ENCODE measurements around the gene CKB. TPM values are rescaled to one million over a fixed set of nuclear protein-coding genes. Genes with fewer than 3 reads are reported as not detected.

Gene CKB
- polyA plus RNA-seq, 2 of the 4 experiments (the other 2 are of a cell fraction): 52.3 to 79.8 TPM

DNA sequence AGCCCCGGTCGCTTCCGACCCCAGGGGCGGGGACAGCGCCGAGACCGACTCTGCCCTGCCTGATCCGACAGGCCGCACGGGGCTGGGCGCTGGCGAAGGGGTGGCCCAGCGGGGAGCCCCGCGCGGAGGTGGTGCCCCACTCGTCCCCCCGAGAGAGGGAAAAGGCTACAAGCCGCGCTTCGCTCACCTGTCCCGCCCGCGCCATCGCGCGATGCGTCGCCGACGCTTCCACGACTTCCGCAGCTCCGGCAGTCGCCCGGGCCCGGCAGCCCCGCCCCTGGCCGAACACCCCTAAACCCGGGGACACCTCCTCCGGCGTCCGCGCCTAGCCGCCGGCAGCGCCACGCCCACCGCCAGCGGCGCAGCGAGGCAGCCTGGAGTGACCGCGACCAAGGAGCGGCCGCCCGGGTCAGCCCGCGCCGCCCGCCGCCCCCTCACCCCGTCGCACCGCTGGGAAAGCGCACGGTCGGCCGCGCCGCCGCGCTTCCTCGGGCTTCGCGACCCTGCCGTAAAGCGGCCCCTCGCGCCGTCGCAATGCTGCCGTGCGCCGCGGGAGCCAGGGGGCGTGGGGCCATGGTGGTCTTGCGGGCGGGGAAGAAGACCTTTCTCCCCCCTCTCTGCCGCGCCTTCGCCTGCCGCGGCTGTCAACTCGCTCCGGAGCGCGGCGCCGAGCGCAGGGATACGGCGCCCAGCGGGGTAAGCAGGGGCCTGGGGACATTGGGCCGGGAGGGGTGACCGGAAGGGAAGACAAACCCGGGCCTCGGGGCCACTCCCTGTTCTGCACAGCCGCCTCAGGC, 40.0 kb upstream of the CKB start, which contains the start of the genes BAG5 and COA8 (continued):
- TF ChIP-seq, protein P1, sequence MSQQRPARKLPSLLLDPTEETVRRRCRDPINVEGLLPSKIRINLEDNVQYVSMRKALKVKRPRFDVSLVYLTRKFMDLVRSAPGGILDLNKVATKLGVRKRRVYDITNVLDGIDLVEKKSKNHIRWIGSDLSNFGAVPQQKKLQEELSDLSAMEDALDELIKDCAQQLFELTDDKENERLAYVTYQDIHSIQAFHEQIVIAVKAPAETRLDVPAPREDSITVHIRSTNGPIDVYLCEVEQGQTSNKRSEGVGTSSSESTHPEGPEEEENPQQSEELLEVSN (IDR thresholded peaks at IDR 0.05; ENCODE audit: borderline replicate concordance, low read depth): no peak
- TF ChIP-seq GATA3 (IDR thresholded peaks at IDR 0.05; ENCODE audit: borderline replicate concordance) (peak; percentile 69), JUN (IDR thresholded peaks at IDR 0.05) (peak; percentile 58 to 92; a peak in 4 of 5 replicates), ZC3H11A (IDR thresholded peaks at IDR 0.05) (no peak), ZFP36 (IDR thresholded peaks at IDR 0.05; ENCODE audit: borderline replicate concordance, partially characterized antibody) (no peak), KDM5A (IDR thresholded peaks at IDR 0.05) (peak; percentile 75; the same call in 1 of the 2 replicates), CHD2 (IDR thresholded peaks at IDR 0.05; ENCODE audit: low read length, partially characterized antibody) (no peak), POLR2AphosphoS2 (conservative IDR thresholded peaks at IDR 0.05; ENCODE audit: low read length) (no peak), PHF8 (IDR thresholded peaks at IDR 0.05; ENCODE audit: borderline replicate concordance, low read depth) (peak; percentile 90), CHD4 (IDR thresholded peaks at IDR 0.05; ENCODE audit: borderline replicate concordance) (no peak)

DNA sequence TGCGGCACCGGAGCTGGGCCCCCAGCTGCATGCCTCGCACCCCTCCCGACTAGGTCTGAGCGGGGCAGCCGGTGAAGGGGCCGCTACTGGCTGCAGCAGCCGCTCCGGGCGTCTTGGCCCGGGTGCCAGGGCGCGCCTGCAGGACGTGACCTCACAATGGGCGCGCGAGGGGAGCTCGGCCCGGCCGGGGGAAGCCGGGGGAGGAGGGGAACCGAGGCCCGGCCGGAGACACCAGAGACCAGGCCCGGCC, 39.5 kb upstream of the CKB start:
- POLR2A ChIA-PET: interaction anchor here (0.8 to 2.0 kb wide), 2 partner anchors 9 to 34 kb away, joined by 3 to 10 read pairs; no protein-coding TSS in a partner anchor
- H3K4me1 ChIP-seq: peaks cover 37% of the 10 kb centered on the region
- no CpG with 5 or more reads among the region's 25 CpGs for WGBS (ENCODE audit: missing lambda C conversion rate)
- H3K4me2 ChIP-seq: peak overlapping the region; percentile 98
- TF ChIP-seq JUNB (IDR thresholded peaks at IDR 0.05) (no peak), PHF8 (IDR thresholded peaks at IDR 0.05; ENCODE audit: borderline replicate concordance, low read depth) (no peak), NFE2L2 (conservative IDR thresholded peaks at IDR 0.05; ENCODE audit: low read length) (no peak), NR3C1 (IDR thresholded peaks at IDR 0.05) (no peak), TP53 (CRISPR knock-in tag; IDR thresholded peaks at IDR 0.05) (no peak), SMC3 (IDR thresholded peaks at IDR 0.05) (no peak)
- TF ChIP-seq, protein P2, sequence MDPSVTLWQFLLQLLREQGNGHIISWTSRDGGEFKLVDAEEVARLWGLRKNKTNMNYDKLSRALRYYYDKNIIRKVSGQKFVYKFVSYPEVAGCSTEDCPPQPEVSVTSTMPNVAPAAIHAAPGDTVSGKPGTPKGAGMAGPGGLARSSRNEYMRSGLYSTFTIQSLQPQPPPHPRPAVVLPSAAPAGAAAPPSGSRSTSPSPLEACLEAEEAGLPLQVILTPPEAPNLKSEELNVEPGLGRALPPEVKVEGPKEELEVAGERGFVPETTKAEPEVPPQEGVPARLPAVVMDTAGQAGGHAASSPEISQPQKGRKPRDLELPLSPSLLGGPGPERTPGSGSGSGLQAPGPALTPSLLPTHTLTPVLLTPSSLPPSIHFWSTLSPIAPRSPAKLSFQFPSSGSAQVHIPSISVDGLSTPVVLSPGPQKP (IDR thresholded peaks at IDR 0.05; ENCODE audit: low read depth, low read length): no peak
- TF ChIP-seq, protein P3, sequence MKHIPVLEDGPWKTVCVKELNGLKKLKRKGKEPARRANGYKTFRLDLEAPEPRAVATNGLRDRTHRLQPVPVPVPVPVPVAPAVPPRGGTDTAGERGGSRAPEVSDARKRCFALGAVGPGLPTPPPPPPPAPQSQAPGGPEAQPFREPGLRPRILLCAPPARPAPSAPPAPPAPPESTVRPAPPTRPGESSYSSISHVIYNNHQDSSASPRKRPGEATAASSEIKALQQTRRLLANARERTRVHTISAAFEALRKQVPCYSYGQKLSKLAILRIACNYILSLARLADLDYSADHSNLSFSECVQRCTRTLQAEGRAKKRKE (CRISPR knock-in tag; IDR thresholded peaks at IDR 0.05; ENCODE audit: low read depth): no peak
- no peak for DNase-seq (ENCODE audit: low read depth in 1 of 2, low spot score in 1 of 2)
- CTCF ChIA-PET: interaction anchor here (0.7 to 9.1 kb wide), 7 partner anchors 9 to 118 kb away, joined by 3 to 100 read pairs (median 3); no protein-coding TSS in a partner anchor
- peak overlapping the region; percentile 95 to 98 for H3K27ac ChIP-seq
- peak in 1 of 2 experiments; percentile 69; a peak in 5 of 6 replicates for ATAC-seq
- H3K9me3 ChIP-seq: no peaks in the 10 kb centered on the region
- peak overlapping the region; percentile 99 for H3K4me3 ChIP-seq
- no peak for FAIRE-seq

DNA sequence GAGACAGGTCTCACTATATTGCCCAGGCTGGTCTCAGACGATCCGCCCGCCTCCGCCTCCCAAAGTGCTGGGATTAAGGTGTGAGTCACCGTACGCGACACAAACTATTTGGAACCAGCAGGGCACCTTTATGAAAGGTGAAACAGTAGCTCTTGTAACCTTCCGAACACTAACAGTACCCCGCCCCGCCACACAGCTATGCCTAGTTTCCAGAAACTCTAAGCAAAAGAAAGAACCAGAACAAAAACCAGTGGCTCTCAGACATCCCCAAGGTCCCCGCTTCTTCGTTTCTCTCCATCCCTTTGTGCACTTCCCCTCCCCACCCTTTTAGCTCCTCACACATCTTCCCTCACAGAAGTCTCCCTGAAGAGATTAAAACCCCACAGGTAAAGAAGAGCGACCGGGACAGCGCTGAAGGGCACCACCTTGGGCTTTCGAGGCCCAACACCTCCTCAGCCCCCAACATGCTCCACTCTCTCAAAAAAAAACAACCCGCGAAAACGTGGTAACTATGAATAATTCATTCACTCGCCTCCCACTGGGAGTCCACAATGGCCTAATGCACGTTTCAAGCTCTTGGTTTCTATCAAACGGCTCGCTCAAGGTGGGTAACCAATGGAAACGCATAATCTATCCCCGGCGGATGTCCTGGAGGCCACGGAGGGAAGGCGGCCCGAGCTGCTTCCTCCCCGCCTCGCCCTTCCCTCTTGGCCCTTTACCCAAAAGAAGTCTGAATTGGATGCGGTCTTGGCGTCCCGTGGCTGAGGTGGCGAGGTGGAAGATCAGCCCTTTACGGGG, 39.0 kb upstream of the CKB start:
- H3K4me3 ChIP-seq: peak overlapping the region; percentile 99
- ChIA-PET CTCF (interaction anchor here (0.7 to 9.1 kb wide), 8 partner anchors 9 to 133 kb away, joined by 3 to 100 read pairs (median 3); no protein-coding TSS in a partner anchor), POLR2A (interaction anchor here (0.8 to 2.0 kb wide), 2 partner anchors 9 to 33 kb away, joined by 3 to 10 read pairs; no protein-coding TSS in a partner anchor)
- H3K9me3 ChIP-seq: no peaks in the 10 kb centered on the region
- no peak for DNase-seq (ENCODE audit: low read depth in 1 of 2, low spot score in 1 of 2)
- TF ChIP-seq TP53 (CRISPR knock-in tag; IDR thresholded peaks at IDR 0.05) (0 out of 2 replicates have a peak, but pooled peaks have one; percentile 35), FOSL2 (IDR thresholded peaks at IDR 0.05) (no peak), FOSL2 (CRISPR knock-in tag; IDR thresholded peaks at IDR 0.05) (peak; percentile 41; the same call in 1 of the 2 replicates), HOXB13 (CRISPR knock-in tag; IDR thresholded peaks at IDR 0.05; ENCODE audit: low read depth) (no peak)
- no peak for FAIRE-seq
- peak; percentile 46 to 63; a peak in 5 of 6 replicates for ATAC-seq
- 5% methylated on average over 35 of the region's 36 CpGs for WGBS (ENCODE audit: missing lambda C conversion rate)
- peak overlapping the region; percentile 95 to 98 for H3K27ac ChIP-seq
- H3K4me2 ChIP-seq: peak overlapping the region; percentile 98
- peaks cover 37% of the 10 kb centered on the region for H3K4me1 ChIP-seq

All from A549 (cell line).